ENCODE results near the gene TBXAS1. TPM values are rescaled to one million over a fixed set of nuclear protein-coding genes. Genes with fewer than 3 reads are reported as not detected.

TBXAS1 gene
- total RNA-seq, 2 experiments from 2014 or later = 5.5 to 6.0 TPM

DNA sequence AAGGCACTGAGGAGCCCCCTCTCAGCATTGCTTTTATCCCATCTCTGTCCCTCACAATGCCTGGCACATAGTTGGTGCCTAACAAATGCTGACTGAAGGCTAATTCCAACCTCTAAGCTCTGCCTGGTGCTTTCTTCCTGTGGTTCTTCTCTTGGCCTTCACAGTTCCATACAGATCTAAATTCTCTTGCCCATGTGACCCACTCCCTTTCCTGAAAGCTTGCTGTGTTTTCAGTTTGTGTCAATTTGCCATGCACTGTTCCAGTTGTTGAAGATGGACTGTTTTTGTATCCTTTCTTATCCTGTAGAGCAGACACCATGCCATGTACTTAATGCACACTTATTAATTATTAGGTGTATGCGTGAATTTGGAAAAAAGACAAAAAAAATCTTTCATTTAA is 9.2 kb downstream of the TBXAS1 start:
- H3K9me3 ChIP-seq (ENCODE audit: control insufficient read depth in 1 of 2, insufficient read depth in 1 of 2, low read length in 2 of 2) = peaks cover 0 to 5% of the 10 kb centered on the region in 2 experiments
- Mint-ChIP-seq H3K36me3 (ENCODE audit: low read depth) (no peaks in the 10 kb centered on the region), H3K4me1 (ENCODE audit: low read depth) (no peaks in the 10 kb centered on the region), H3K9me3 (peaks cover 9% of the 10 kb centered on the region), H3K27me3 (no peaks in the 10 kb centered on the region), H3K27ac (no peak overlapping the region), H3K4me3 (no peak overlapping the region)
- POLR2A ChIA-PET = no interaction called here
- H3K4me3 ChIP-seq (ENCODE audit: low read length) = no peak overlapping the region
- TF ChIP-seq, protein P1, sequence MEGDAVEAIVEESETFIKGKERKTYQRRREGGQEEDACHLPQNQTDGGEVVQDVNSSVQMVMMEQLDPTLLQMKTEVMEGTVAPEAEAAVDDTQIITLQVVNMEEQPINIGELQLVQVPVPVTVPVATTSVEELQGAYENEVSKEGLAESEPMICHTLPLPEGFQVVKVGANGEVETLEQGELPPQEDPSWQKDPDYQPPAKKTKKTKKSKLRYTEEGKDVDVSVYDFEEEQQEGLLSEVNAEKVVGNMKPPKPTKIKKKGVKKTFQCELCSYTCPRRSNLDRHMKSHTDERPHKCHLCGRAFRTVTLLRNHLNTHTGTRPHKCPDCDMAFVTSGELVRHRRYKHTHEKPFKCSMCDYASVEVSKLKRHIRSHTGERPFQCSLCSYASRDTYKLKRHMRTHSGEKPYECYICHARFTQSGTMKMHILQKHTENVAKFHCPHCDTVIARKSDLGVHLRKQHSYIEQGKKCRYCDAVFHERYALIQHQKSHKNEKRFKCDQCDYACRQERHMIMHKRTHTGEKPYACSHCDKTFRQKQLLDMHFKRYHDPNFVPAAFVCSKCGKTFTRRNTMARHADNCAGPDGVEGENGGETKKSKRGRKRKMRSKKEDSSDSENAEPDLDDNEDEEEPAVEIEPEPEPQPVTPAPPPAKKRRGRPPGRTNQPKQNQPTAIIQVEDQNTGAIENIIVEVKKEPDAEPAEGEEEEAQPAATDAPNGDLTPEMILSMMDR (IDR thresholded peaks at IDR 0.05) = no peak
- no peaks in the 10 kb centered on the region for H3K4me1 ChIP-seq (ENCODE audit: insufficient read depth, low read length)
- no peak overlapping the region for H3K27ac ChIP-seq (ENCODE audit: low read depth in 1 of 2, low read length in 2 of 2)
- DNase-seq (no peak), ATAC-seq (ENCODE audit: poor library complexity) (no peak)
- H3K27me3 ChIP-seq (ENCODE audit: control insufficient read depth in 1 of 2, insufficient read depth in 2 of 2, low read length in 2 of 2) = no peaks in the 10 kb centered on the region
- intact Hi-C loops (cut with DNase I, micrococcal nuclease) = no loop called here
- no peaks in the 10 kb centered on the region for H3K36me3 ChIP-seq (ENCODE audit: insufficient read depth, low read length)
- CTCF ChIA-PET = no interaction called here

DNA sequence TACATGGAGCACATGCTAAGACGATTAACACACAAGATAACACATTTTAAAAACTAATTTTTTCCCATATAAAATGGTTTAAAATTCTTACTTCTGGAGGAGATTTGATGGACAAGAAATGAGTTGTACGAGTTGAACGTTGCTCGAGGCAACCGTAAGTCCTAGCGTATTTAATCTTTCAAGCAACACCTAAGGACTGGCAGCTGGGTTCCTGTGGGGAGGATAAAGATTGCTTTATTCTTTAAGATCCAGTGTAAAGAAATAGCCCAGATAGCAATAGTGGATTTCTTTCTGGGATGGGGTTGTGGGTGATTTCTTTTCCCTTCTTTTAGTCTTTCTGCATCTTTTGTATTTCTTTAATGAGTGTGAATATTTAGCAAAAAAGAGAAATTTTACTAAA is 9.8 kb downstream of the TBXAS1 start:
- Mint-ChIP-seq H3K27me3 (no peaks in the 10 kb centered on the region), H3K4me3 (no peak overlapping the region), H3K4me1 (ENCODE audit: low read depth) (no peaks in the 10 kb centered on the region), H3K27ac (no peak overlapping the region), H3K36me3 (ENCODE audit: low read depth) (no peaks in the 10 kb centered on the region), H3K9me3 (peaks cover 9% of the 10 kb centered on the region)
- POLR2A ChIA-PET = no interaction called here
- CTCF ChIA-PET = interaction anchor here (1.1 kb wide), 1 partner anchor 13 kb away, joined by 4 read pairs; no protein-coding TSS in a partner anchor
- no peak for DNase-seq
- Histone ChIP-seq H3K4me1 (ENCODE audit: insufficient read depth, low read length) (no peaks in the 10 kb centered on the region), H3K36me3 (ENCODE audit: insufficient read depth, low read length) (no peaks in the 10 kb centered on the region), H3K4me3 (ENCODE audit: low read length) (no peak overlapping the region), H3K9me3 (ENCODE audit: control insufficient read depth in 1 of 2, insufficient read depth in 1 of 2, low read length in 2 of 2) (peaks cover 0 to 5% of the 10 kb centered on the region in 2 experiments), H3K27ac (ENCODE audit: low read depth in 1 of 2, low read length in 2 of 2) (no peak overlapping the region), H3K27me3 (ENCODE audit: control insufficient read depth in 1 of 2, insufficient read depth in 2 of 2, low read length in 2 of 2) (no peaks in the 10 kb centered on the region)
- TF ChIP-seq, protein P1 (IDR thresholded peaks at IDR 0.05) = no peak
- intact Hi-C loops (cut with DNase I, micrococcal nuclease) = no loop called here
- no peak for ATAC-seq (ENCODE audit: poor library complexity)

DNA sequence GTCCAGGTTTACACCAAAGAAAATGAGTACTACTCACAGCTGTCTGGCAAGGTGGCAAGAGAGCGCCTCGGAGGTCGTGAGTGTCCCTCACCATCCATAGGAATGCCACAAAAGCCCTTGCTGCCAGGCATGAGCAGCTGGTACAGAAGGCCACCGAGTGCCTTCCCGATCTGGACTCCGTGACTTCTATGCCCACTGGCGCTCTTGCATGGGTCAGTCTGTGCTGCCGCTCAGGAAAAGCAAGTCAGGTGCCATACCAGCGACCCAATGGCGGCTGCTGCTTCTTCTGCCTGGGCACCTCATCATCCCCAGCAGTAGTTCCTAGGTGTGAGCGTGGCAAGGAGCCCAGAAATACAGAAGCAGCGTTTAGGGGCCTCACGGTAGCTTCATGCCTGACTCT is 11.7 kb downstream of the TBXAS1 start:
- no peaks in the 10 kb centered on the region for H3K36me3 Mint-ChIP-seq (ENCODE audit: low read depth)
- CTCF ChIA-PET = no interaction called here
- H3K27ac Mint-ChIP-seq = no peak overlapping the region
- Histone ChIP-seq H3K36me3 (ENCODE audit: insufficient read depth, low read length) (no peaks in the 10 kb centered on the region), H3K27ac (ENCODE audit: low read depth in 1 of 2, low read length in 2 of 2) (no peak overlapping the region), H3K27me3 (ENCODE audit: control insufficient read depth in 1 of 2, insufficient read depth in 2 of 2, low read length in 2 of 2) (no peaks in the 10 kb centered on the region), H3K4me3 (ENCODE audit: low read length) (no peak overlapping the region), H3K9me3 (ENCODE audit: control insufficient read depth in 1 of 2, insufficient read depth in 1 of 2, low read length in 2 of 2) (no peaks in the 10 kb centered on the region), H3K4me1 (ENCODE audit: insufficient read depth, low read length) (no peaks in the 10 kb centered on the region)
- no peak for ATAC-seq (ENCODE audit: poor library complexity)
- peaks cover 7% of the 10 kb centered on the region for H3K9me3 Mint-ChIP-seq
- no peak overlapping the region for H3K4me3 Mint-ChIP-seq
- intact Hi-C loops (cut with DNase I, micrococcal nuclease) = no loop called here
- POLR2A ChIA-PET = no interaction called here
- no peaks in the 10 kb centered on the region for H3K27me3 Mint-ChIP-seq
- TF ChIP-seq, protein P1 (IDR thresholded peaks at IDR 0.05) = no peak
- no peaks in the 10 kb centered on the region for H3K4me1 Mint-ChIP-seq (ENCODE audit: low read depth)
- no peak for DNase-seq
